Calu3 (cell line): ENCODE measurements around the gene ZNF335. TPM values are rescaled to one million over a fixed set of nuclear protein-coding genes. Genes with fewer than 3 reads are reported as not detected.
A peak's percentile ranks its signal among the peaks of the same experiment; 100 is the strongest.

Source experiments
- BruUV-seq: library from RNA; stranded (reverse); fragments of 400-500 nt; replicated peaks from 2 replicates; lab custom pipeline; 2021; lab: Mats Ljungman, UMichigan
- CTCF ChIA-PET: fragments of 300-600 bp; sonication (Branson Sonifier 250); formaldehyde crosslinking; loops from one replicate; lab custom pipeline; 2022; ENCODE audit warnings: antibody characterized with exemption; lab: Charles Lee
- DNase-seq: peaks from one replicate; pipeline ENCODE4 v3.0.0; 2022
- H3K27ac Mint-ChIP-seq: one replicate; pipeline ENCODE4 v1.8.0; 2022; ENCODE audit warnings: mixed read lengths; ENCODE audit not compliant: unreplicated experiment
- H3K27me3 Mint-ChIP-seq: one replicate; pipeline ENCODE4 v1.8.0; 2022; ENCODE audit warnings: mixed read lengths; ENCODE audit not compliant: unreplicated experiment
- H3K36me3 Mint-ChIP-seq: one replicate; pipeline ENCODE4 v1.8.0; 2022; ENCODE audit warnings: mild to moderate bottlenecking, moderate library complexity, mixed read lengths; ENCODE audit not compliant: insufficient read depth, unreplicated experiment
- H3K4me1 Mint-ChIP-seq: one replicate; pipeline ENCODE4 v1.8.0; 2022; ENCODE audit warnings: mild to moderate bottlenecking, low read depth, mixed read lengths; ENCODE audit not compliant: unreplicated experiment
- H3K4me3 Mint-ChIP-seq: one replicate; pipeline ENCODE4 v1.8.0; 2022; ENCODE audit warnings: mild to moderate bottlenecking, low read depth, moderate library complexity, mixed read lengths; ENCODE audit not compliant: unreplicated experiment
- H3K9me3 Mint-ChIP-seq: one replicate; pipeline ENCODE4 v1.8.0; 2022; ENCODE audit warnings: low read depth, mixed read lengths; ENCODE audit not compliant: unreplicated experiment
- intact Hi-C: fragments of 100-400 bp; cut with micrococcal nuclease; formaldehyde crosslinking; loops from one replicate; pipeline ENCODE4 v1.10.0; 2022; ENCODE audit not compliant: unreplicated experiment
- total RNA-seq: library from RNA; stranded (reverse); gene quantifications from 2 replicates; pipeline ENCODE4 v1.2.3, GENCODE V29; 2022
- TF ChIP-seq, protein P1 (sequence below): fragments of 200-600 bp; IDR thresholded peaks from one replicate; pipeline ENCODE4 v1.8.0; 2022; ENCODE audit warnings: antibody characterized with exemption; ENCODE audit not compliant: unreplicated experiment

The ZNF335 gene
- total RNA-seq, 1 experiment from 2014 or later: 31.9 TPM

DNA sequence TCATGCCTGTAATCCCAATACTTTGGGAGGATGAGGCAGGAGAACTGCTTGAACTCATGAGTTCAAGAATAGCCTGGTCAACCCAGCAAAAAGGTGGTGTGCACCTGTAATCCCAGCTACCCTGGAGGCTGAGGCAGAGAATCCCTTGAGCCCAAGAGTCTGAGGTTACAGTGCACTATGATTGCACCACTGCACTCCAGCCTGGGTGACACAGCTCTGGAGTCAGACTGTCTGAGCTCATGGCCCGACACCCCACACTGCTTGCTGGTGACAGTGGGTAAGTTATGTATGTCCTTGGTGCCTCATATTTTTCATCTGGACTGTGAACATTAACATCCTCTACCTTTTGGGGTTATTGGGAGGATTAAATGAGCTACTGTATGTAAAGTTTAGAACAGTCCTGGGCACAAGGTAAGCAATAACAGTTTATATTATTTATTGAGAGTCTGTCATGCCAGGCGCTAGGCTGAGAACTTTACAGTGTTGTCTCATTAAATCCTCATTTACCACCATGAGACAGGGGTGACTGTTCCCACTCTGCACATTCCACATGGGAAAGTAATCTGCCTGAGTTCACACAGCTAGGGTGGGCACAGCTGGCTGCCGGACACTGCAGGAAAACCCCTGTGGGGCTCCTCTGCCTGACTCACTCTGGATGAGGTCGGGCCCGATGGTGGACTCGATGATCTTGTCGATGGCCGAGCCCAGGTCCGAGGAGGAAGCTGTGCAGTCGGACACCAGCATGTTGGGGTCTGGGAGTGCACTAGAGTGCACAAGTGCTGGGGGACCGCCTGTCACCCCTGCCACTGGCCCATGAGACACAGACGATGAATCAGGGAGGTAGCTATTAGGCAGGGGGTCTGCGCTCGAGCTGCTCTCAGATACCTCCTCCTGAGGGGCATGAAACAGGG, 2.9 kb downstream of the ZNF335 start:
- intact Hi-C loops: no loop called here
- Mint-ChIP-seq H3K36me3 (peaks cover 61% of the 10 kb centered on the region), H3K9me3 (no peaks in the 10 kb centered on the region), H3K4me3 (peak overlapping the region; percentile 81), H3K27ac (no peak overlapping the region), H3K4me1 (peaks cover 24% of the 10 kb centered on the region), H3K27me3 (no peaks in the 10 kb centered on the region)
- DNase-seq: no peak
- no TSS peak for BruUV-seq
- TF ChIP-seq, protein P1, sequence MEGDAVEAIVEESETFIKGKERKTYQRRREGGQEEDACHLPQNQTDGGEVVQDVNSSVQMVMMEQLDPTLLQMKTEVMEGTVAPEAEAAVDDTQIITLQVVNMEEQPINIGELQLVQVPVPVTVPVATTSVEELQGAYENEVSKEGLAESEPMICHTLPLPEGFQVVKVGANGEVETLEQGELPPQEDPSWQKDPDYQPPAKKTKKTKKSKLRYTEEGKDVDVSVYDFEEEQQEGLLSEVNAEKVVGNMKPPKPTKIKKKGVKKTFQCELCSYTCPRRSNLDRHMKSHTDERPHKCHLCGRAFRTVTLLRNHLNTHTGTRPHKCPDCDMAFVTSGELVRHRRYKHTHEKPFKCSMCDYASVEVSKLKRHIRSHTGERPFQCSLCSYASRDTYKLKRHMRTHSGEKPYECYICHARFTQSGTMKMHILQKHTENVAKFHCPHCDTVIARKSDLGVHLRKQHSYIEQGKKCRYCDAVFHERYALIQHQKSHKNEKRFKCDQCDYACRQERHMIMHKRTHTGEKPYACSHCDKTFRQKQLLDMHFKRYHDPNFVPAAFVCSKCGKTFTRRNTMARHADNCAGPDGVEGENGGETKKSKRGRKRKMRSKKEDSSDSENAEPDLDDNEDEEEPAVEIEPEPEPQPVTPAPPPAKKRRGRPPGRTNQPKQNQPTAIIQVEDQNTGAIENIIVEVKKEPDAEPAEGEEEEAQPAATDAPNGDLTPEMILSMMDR: no peak
- CTCF ChIA-PET: interaction anchor here (0.6 to 2.1 kb wide), 16 partner anchors 8 to 120 kb away, joined by 3 to 17 read pairs (median 4); no protein-coding TSS in a partner anchor

DNA sequence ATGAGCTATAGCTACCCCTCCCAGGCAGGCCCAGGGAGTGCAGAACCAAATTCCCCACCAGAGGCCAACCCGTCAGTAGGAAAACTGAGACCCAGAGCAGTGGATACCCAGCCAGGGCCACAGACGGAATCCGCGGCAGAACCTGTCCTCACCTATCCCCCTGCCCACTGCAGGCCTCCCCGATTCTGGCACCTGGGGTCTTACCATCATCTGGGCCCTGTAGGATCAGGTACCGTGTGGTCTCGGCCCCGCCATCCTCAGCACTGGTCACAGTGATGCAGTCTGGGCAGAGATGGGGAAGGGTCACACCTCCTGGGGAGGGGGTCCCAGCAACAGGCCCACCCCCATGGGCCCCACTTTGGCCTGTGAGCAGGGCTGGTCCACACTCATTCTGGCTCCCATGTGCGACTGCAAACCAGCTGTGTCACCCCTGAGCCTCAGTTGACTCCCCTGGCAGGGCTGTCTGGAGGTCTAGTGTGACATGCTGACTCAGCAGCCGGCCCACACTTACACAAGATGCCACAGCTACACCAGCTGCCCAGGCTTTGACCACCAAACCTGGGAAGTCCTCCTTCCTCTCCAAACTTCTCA, 3.8 kb downstream of the ZNF335 start:
- intact Hi-C loops: no loop called here
- TF ChIP-seq, protein P1: no peak
- CTCF ChIA-PET: interaction anchor here (0.6 kb wide), 1 partner anchor 13 kb away, joined by 6 read pairs; no protein-coding TSS in a partner anchor
- DNase-seq: no peak
- Mint-ChIP-seq H3K4me1 (peaks cover 24% of the 10 kb centered on the region), H3K27ac (no peak overlapping the region), H3K4me3 (no peak overlapping the region), H3K36me3 (peaks cover 69% of the 10 kb centered on the region), H3K27me3 (no peaks in the 10 kb centered on the region), H3K9me3 (no peaks in the 10 kb centered on the region)
- no TSS peak for BruUV-seq

DNA sequence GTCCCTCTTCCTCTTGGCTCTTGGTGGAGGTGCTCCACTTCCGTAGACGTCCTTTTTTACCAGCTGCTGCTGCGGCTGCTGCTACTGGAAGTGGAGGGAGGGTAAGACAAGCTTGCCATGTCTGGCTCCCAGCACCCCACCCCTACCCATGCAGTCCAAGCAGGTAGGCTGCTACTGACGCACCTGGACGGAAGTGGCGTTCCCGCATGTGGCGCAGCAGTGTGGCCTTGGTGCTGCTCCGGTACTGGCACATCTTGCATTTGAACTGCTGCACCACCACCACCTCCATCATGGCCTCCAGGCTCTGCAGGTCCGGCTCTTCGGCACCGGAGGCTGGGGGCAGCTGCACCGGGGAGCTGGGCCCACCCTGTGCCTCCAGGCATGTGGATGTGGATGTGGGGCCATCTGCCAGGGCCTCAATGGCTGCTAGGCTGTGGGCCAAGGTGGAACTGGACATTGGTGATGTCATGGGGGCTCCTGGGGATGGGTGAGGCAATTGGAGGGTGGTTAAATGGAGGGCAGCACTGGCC, 4.4 kb downstream of the ZNF335 start:
- no peaks in the 10 kb centered on the region for H3K27me3 Mint-ChIP-seq
- CTCF ChIA-PET: no interaction called here
- TF ChIP-seq, protein P1: no peak
- no TSS peak for BruUV-seq
- no peak for DNase-seq
- intact Hi-C loops: no loop called here
- H3K9me3 Mint-ChIP-seq: no peaks in the 10 kb centered on the region
- H3K36me3 Mint-ChIP-seq: peaks cover 72% of the 10 kb centered on the region
- H3K4me1 Mint-ChIP-seq: peaks cover 20% of the 10 kb centered on the region
- H3K4me3 Mint-ChIP-seq: no peak overlapping the region
- no peak overlapping the region for H3K27ac Mint-ChIP-seq

DNA sequence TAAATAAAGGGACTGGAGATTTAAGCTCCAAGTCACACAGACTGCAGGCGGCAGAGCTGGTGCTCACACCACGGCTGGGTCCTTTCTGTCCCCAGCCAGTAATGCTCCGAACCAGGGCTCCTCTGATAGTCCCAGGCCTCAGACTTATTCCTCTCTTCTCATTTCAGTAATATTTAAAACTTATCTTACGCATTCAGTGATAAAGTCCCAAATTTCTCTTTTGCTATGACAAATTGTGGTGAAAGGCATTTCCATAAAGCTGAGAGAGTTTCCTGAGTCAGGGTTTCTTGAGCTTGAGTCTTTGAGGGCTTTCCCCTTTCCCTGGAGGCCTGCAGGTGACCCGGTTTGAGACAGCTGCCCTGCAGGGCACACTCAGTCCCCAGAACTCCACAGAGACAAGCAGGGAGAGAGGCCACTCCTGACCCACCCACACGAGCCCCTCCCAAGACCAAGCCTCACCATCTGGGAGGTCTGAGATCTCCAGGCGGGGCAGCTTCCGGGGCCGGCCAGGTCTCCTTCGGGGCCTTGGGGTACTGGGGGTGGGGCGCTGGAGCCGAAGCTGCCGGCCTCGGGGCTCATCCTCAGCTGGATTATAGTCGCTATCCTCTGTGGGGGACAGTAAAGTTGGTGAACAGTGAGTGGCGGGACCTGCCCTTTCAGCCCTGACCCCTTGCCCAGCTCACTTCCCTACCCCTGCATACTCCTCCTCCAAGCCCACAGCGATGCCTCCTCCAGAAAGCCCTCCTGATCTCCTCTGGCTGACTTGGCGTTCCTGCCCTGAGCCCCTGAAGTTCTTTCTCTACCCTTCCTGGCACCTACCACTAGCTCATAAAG, 6.6 kb downstream of the ZNF335 start:
- intact Hi-C loops: no loop called here
- Mint-ChIP-seq H3K9me3 (no peaks in the 10 kb centered on the region), H3K4me1 (peaks cover 13% of the 10 kb centered on the region), H3K27me3 (no peaks in the 10 kb centered on the region), H3K4me3 (no peak overlapping the region), H3K36me3 (peaks cover 59% of the 10 kb centered on the region), H3K27ac (no peak overlapping the region)
- TF ChIP-seq, protein P1: no peak
- CTCF ChIA-PET: interaction anchor here (1.4 kb wide), 1 partner anchor 17 kb away, joined by 3 read pairs; no protein-coding TSS in a partner anchor
- DNase-seq: no peak
- BruUV-seq: no TSS peak
